HCT116 (cell line): ENCODE measurements around the gene FN3KRP. TPM values are rescaled to one million over a fixed set of nuclear protein-coding genes. Genes with fewer than 3 reads are reported as not detected.

Experiments used
- ATAC-seq: fragments of 200-7000 bp; cut with Tn5 transposase; 2 replicates; pipeline ENCODE4 v1.9.1; 2020; ENCODE audit warnings: mild to moderate bottlenecking, moderate library complexity
- BruUV-seq: library from RNA; stranded (reverse); fragments of 400-500 nt; replicated peaks from 2 replicates; lab custom pipeline; 2021; lab: Mats Ljungman, UMichigan
- CTCF ChIA-PET: fragments of 300-600 bp; sonication (Branson Sonifier 250); formaldehyde crosslinking; loops from one replicate; lab custom pipeline; 2021; ENCODE audit warnings: antibody characterized with exemption; lab: Charles Lee
- POLR2A ChIA-PET: fragments of 300-600, 350-600 bp; sonication (Branson Sonifier 250); formaldehyde crosslinking; loops from one replicate; lab custom pipeline; 2021; ENCODE audit warnings: antibody characterized with exemption; lab: Charles Lee
- RAD21 ChIA-PET, 2 experiments: fragments of 300-600 bp; sonication (Branson Sonifier 250); formaldehyde crosslinking; loops; one replicate each; lab custom pipeline; 2023; ENCODE audit warnings: low total read pairs in 2 of 2; ENCODE audit not compliant: uncharacterized antibody in 2 of 2, unreplicated experiment in 2 of 2, low non-redundant PET in 1 of 2; lab: Charles Lee
- DNase-seq: peaks from one replicate; pipeline ENCODE4 v3.0.0-alpha.2; 2010; ENCODE audit warnings: low read depth, low spot score
- H2AFZ ChIP-seq: fragments of 200-600 bp; shearing (Covaris generic), sonication (generic); 2 replicates; pipeline ENCODE4 v1.6.1; 2017; ENCODE audit warnings: low read depth, mixed run types, mixed read lengths, antibody characterized with exemption, low read length; ENCODE audit not compliant: poor library complexity, severe bottlenecking
- H3K27ac ChIP-seq: 2 replicates; pipeline ENCODE4 v1.5.1; 2012; ENCODE audit warnings: low read depth, low read length
- H3K27me3 ChIP-seq: fragments of 200-600 bp; sonication (generic); 2 replicates; pipeline ENCODE4 v1.6.1; 2016; ENCODE audit warnings: mixed run types, low read length, mixed read lengths; ENCODE audit not compliant: insufficient read depth
- H3K36me3 ChIP-seq, 2 experiments: fragments of 200-500 bp in 1 of 2; fragments of 200-600 bp in 1 of 2; sonication (Bioruptor generic) in 1 of 2; sonication (generic) in 1 of 2; 2 replicates each; pipeline versions ENCODE4 v1.5.1 to v1.6.1; 2014 to 2016; ENCODE audit warnings: low read length in 2 of 2, inconsistent platforms in 1 of 2, mixed read lengths in 1 of 2, mixed run types in 1 of 2; ENCODE audit not compliant: insufficient read depth in 2 of 2, control insufficient read depth in 1 of 2
- H3K4me1 ChIP-seq, 2 experiments: fragments of 200-600 bp in 1 of 2; sonication (generic) in 1 of 2; 2 replicates each; pipeline versions ENCODE4 v1.5.1 to v1.6.1; 2012 to 2017; ENCODE audit warnings: low read length in 2 of 2, inconsistent platforms in 1 of 2, mild to moderate bottlenecking in 1 of 2, mixed read lengths in 1 of 2, mixed run types in 1 of 2, moderate library complexity in 1 of 2; ENCODE audit not compliant: insufficient read depth in 2 of 2, control insufficient read depth in 1 of 2
- H3K4me2 ChIP-seq: fragments of 200-600 bp; sonication (generic); 2 replicates; pipeline ENCODE4 v1.6.1; 2017; ENCODE audit warnings: mixed run types, low read length, mixed read lengths
- H3K4me3 ChIP-seq, 2 experiments: fragments of 200-600 bp in 1 of 2; sonication (generic) in 1 of 2; replicated peaks in 1 of 2; 2 replicates each; pipeline ENCODE4 v1.5.1; 2011 to 2016; ENCODE audit warnings: low read length in 2 of 2, control low read depth in 1 of 2, low read depth in 1 of 2, mild to moderate bottlenecking in 1 of 2, mixed read lengths in 1 of 2, mixed run types in 1 of 2
- H3K79me2 ChIP-seq: fragments of 200-600 bp; sonication (generic); 2 replicates; pipeline ENCODE4 v1.6.1; 2017; ENCODE audit warnings: mild to moderate bottlenecking, mixed run types, low read length, moderate library complexity, mixed read lengths; ENCODE audit not compliant: insufficient read depth
- H3K9ac ChIP-seq: fragments of 200-600 bp; sonication (generic); 2 replicates; pipeline ENCODE4 v1.6.1; 2016; ENCODE audit warnings: low read length, mixed read lengths
- H3K9me2 ChIP-seq: fragments of 200-600 bp; sonication (generic), shearing (Covaris generic); 2 replicates; pipeline ENCODE4 v1.6.1; 2017; ENCODE audit warnings: mixed run types, mild to moderate bottlenecking, moderate library complexity; ENCODE audit not compliant: insufficient read depth
- H3K9me3 ChIP-seq, 2 experiments: fragments of 200-500 bp in 1 of 2; fragments of 200-600 bp in 1 of 2; sonication (Bioruptor generic) in 1 of 2; sonication (generic) in 1 of 2; 2 replicates each; pipeline ENCODE4 v1.6.1; 2014 to 2017; ENCODE audit warnings: low read length in 2 of 2, mixed read lengths in 2 of 2, inconsistent platforms in 1 of 2, low read depth in 1 of 2, mild to moderate bottlenecking in 1 of 2, mixed run types in 1 of 2, moderate library complexity in 1 of 2; ENCODE audit not compliant: control insufficient read depth in 1 of 2, insufficient read depth in 1 of 2
- H4K20me1 ChIP-seq: fragments of 200-600 bp; sonication (generic), shearing (Covaris generic); 2 replicates; pipeline ENCODE4 v1.6.1; 2017; ENCODE audit warnings: mixed run types, mild to moderate bottlenecking, moderate library complexity; ENCODE audit not compliant: insufficient read depth
- ATF3 ChIP-seq: IDR thresholded peaks from 2 replicates; pipeline ENCODE4 v1.6.1; 2012
- CBX3 ChIP-seq: IDR thresholded peaks from 2 replicates; pipeline ENCODE4 v1.6.1; 2012; ENCODE audit warnings: low read depth
- CEBPB ChIP-seq: IDR thresholded peaks from 2 replicates; pipeline ENCODE4 v1.6.1; 2012; ENCODE audit warnings: low read depth
- CTCF ChIP-seq, 3 experiments: fragments of 200-600 bp in 1 of 3; sonication (generic) in 1 of 3; IDR thresholded peaks in 2 of 3; conservative IDR thresholded peaks in 1 of 3; 2 replicates each; pipeline ENCODE4 v1.5.1; 2012 to 2017; ENCODE audit warnings: low read depth in 2 of 3, low read length in 2 of 3, antibody characterized with exemption in 1 of 3, borderline replicate concordance in 1 of 3, control low read depth in 1 of 3, mild to moderate bottlenecking in 1 of 3, mixed read lengths in 1 of 3, mixed run types in 1 of 3, moderate library complexity in 1 of 3; ENCODE audit not compliant: insufficient read depth in 1 of 3
- ELF1 ChIP-seq: IDR thresholded peaks from 2 replicates; pipeline ENCODE4 v1.6.1; 2012; ENCODE audit warnings: low read depth, borderline replicate concordance
- EZH2 ChIP-seq: fragments of 200-600 bp; sonication (generic); IDR thresholded peaks from 2 replicates; pipeline ENCODE4 v1.6.1; 2017; ENCODE audit warnings: antibody characterized with exemption, mixed run types
- EZH2phosphoT487 ChIP-seq: fragments of 200-600 bp; IDR thresholded peaks from 2 replicates; pipeline ENCODE4 v1.6.1; 2018; ENCODE audit warnings: antibody characterized with exemption, borderline replicate concordance
- JUND ChIP-seq: IDR thresholded peaks from 2 replicates; pipeline ENCODE4 v1.6.1; 2012
- MAX ChIP-seq: IDR thresholded peaks from 2 replicates; pipeline ENCODE4 v1.6.1; 2012
- POLR2A ChIP-seq: IDR thresholded peaks from 2 replicates; pipeline ENCODE4 v1.7.0; 2011; ENCODE audit warnings: borderline replicate concordance; ENCODE audit not compliant: insufficient read depth, insufficient read length; ENCODE audit errors: extremely low read depth
- RAD21 ChIP-seq: IDR thresholded peaks from 2 replicates; pipeline ENCODE4 v1.6.1; 2012; ENCODE audit warnings: low read depth, mild to moderate bottlenecking
- REST ChIP-seq: IDR thresholded peaks from 2 replicates; pipeline ENCODE4 v1.6.1; 2012; ENCODE audit warnings: low read depth
- SIN3A ChIP-seq: IDR thresholded peaks from 2 replicates; pipeline ENCODE4 v1.6.1; 2012; ENCODE audit warnings: low read depth
- SP1 ChIP-seq: IDR thresholded peaks from 2 replicates; pipeline ENCODE4 v1.6.1; 2012; ENCODE audit warnings: low read depth
- SRF ChIP-seq: IDR thresholded peaks from 2 replicates; pipeline ENCODE4 v1.6.1; 2012; ENCODE audit warnings: low read depth
- TCF7L2 ChIP-seq: IDR thresholded peaks from 2 replicates; pipeline ENCODE4 v1.7.0; 2011; ENCODE audit warnings: borderline replicate concordance, inconsistent platforms; ENCODE audit not compliant: insufficient read depth, insufficient read length; ENCODE audit errors: extremely low read depth
- YY1 ChIP-seq: IDR thresholded peaks from 2 replicates; pipeline ENCODE4 v1.6.1; 2011; ENCODE audit warnings: low read length, low read depth, moderate library complexity, mild to moderate bottlenecking; ENCODE audit not compliant: insufficient replicate concordance; ENCODE audit errors: extremely low read depth
- ZBTB33 ChIP-seq: IDR thresholded peaks from 2 replicates; pipeline ENCODE4 v1.6.1; 2011; ENCODE audit warnings: mild to moderate bottlenecking, low read length, moderate library complexity; ENCODE audit not compliant: insufficient replicate concordance; ENCODE audit errors: extremely low read depth
- ZFX ChIP-seq: fragments of 450-650 bp; IDR thresholded peaks from 2 replicates; pipeline ENCODE4 v1.6.1; 2017
- ZNF274 ChIP-seq: fragments of 200-500 bp; sonication (Bioruptor generic); IDR thresholded peaks from 2 replicates; pipeline ENCODE4 v1.6.1; 2014; ENCODE audit warnings: mild to moderate bottlenecking, low read depth, low read length, inconsistent platforms
- intact Hi-C: fragments of 100-400 bp; cut with micrococcal nuclease; formaldehyde crosslinking; loops from 2 replicates; pipeline ENCODE4 v1.10.0; 2022
- total RNA-seq: library from RNA; stranded (reverse); gene quantifications from one replicate; pipeline ENCODE4 v1.2.1, GENCODE V29; 2021; ENCODE audit not compliant: unreplicated experiment

FN3KRP gene
- total RNA-seq, 1 experiment from 2014 or later: 35.2 TPM

- H3K79me2 ChIP-seq: no peaks in the 10 kb centered on the region
- H3K9ac ChIP-seq: no peak overlapping the region
- H3K4me1 ChIP-seq: peaks cover 0 to 5% of the 10 kb centered on the region in 2 experiments; a peak in 1 of 4 replicates
- H3K27me3 ChIP-seq: no peaks in the 10 kb centered on the region
- CTCF ChIA-PET: no interaction called here
- no peak overlapping the region for H2AFZ ChIP-seq
- DNase-seq (no peak), ATAC-seq (no peak)
- no peak overlapping the region for H3K4me3 ChIP-seq
- RAD21 ChIA-PET: interaction anchor here in 1 of 2 experiments (0.6 kb wide), 1 partner anchor 29 kb away, joined by 3 read pairs; the partner anchor contains the start of gene FN3KRP
- POLR2A ChIA-PET: no interaction called here
- intact Hi-C loops: no loop called here
- H4K20me1 ChIP-seq: no peaks in the 10 kb centered on the region
- TF ChIP-seq ELF1 (no peak), RAD21 (no peak), ZBTB33 (no peak), CEBPB (no peak), ATF3 (no peak), REST (no peak), SRF (no peak), CTCF (IDR thresholded peaks at IDR 0.05 in 2 of 3, conservative IDR thresholded peaks at IDR 0.05 in 1 of 3; ENCODE audit: borderline replicate concordance in 1 of 3, insufficient read depth in 1 of 3, low read depth in 2 of 3, low read length in 2 of 3) (no peak), JUND (no peak), EZH2phosphoT487 (no peak), SIN3A (no peak), YY1 (no peak), CBX3 (no peak), TCF7L2 (no peak), SP1 (no peak), ZNF274 (no peak), POLR2A (no peak), EZH2 (no peak), MAX (no peak), ZFX (no peak)
- H3K9me3 ChIP-seq: no peaks in the 10 kb centered on the region
- no peaks in the 10 kb centered on the region for H3K36me3 ChIP-seq
- no peaks in the 10 kb centered on the region for H3K9me2 ChIP-seq
- H3K4me2 ChIP-seq: no peak overlapping the region
- no TSS peak for BruUV-seq
- no peak overlapping the region for H3K27ac ChIP-seq
Measured at GRCh38 chr17:82687871-82688270, 28.6 kb upstream of the FN3KRP start.
